ENCODE data around the gene MICU1.

The MICU1 gene

GRCh38 chr10:72630144-72630543, 4.3 kb upstream of the MICU1 start:
- no peak for DNase-seq (ENCODE audit: low read depth)

GRCh38 chr10:72626444-72626754, 520 bp upstream of the MICU1 start:
- no peak for DNase-seq (ENCODE audit: low read depth)

- no peak for DNase-seq (ENCODE audit: low read depth)
Measured at GRCh38 chr10:72625276-72625607, 637 bp downstream of the MICU1 start.

GRCh38 chr10:72622271-72622670, 3.6 kb downstream of the MICU1 start:
- peak; percentile 17 for DNase-seq (ENCODE audit: low read depth)

- no peak for DNase-seq (ENCODE audit: low read depth)
Measured at GRCh38 chr10:72616716-72617115, 9.2 kb downstream of the MICU1 start.

- peak; percentile 8 for DNase-seq (ENCODE audit: low read depth)
Measured at GRCh38 chr10:72615970-72616369, 9.9 kb downstream of the MICU1 start.

- peak; percentile 54 for DNase-seq (ENCODE audit: low read depth)
Measured at GRCh38 chr10:72612203-72612826, 13.6 kb downstream of the MICU1 start.

- no peak for DNase-seq (ENCODE audit: low read depth)
Measured at GRCh38 chr10:72611783-72612182, 14.1 kb downstream of the MICU1 start.

DNA sequence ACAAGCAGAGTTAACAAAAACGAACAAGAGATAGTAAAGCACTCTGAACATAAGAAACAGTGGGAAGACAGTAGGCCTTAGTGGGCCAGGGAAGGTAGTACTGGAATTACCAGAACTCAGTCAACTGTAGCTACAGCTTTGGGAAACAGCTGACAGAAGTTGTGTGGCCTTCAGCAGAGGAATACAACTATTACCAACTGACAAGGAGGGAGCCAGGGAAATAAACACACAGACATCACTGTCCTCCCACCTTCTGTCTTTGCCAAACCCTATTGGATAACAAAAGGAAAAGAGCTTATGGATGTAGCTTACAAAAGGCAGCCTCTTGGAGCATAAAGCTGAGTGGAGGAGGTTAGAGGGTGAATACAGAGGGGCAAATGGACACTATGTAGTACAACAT, 15.4 kb downstream of the MICU1 start:
- DNase-seq (ENCODE audit: low read depth) = no peak

DNA sequence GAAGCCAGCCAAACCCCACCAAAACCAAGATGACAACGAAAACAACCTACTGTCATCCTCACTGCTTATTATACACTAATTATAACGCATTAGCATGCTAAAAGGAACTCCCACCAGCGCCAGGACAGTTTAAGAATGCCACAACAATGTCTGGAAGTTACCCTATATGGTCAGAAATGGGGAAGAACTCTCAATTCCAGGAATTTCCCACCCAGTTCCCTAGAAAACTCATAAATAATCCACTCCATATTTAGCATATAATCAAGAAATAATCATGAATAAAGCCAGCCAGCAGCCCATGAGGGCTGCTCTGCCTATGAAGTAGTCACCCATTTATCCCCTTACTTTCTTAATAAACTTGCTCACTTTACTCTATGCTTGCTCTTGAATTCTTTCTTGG, 20.8 kb downstream of the MICU1 start:
- DNase-seq (ENCODE audit: low read depth) = peak; percentile 47

DNA sequence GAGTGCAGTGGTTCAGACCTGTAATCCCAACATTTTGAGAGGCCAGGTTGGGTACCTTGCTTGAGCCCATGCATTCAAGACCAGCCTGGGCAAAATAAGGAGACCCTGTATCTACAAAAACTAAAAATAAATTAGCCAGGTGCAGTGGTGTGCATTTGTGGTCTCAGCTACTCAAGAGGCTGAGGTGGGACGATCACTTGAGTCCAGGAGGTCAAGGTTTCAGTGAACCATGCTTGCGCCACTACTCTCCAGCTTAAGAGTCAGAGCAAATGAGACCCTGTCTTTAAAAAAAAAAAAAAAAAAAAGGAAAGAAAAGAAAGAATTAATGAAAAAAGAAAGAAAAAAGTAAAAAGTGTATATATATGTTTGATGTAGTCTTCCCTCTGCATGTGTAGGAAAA, 24.7 kb downstream of the MICU1 start:
- no peak for DNase-seq (ENCODE audit: low read depth)

- DNase-seq (ENCODE audit: low read depth) = no peak
Measured at GRCh38 chr10:72598769-72599701, 26.8 kb downstream of the MICU1 start.

GRCh38 chr10:72597897-72598296, 28.0 kb downstream of the MICU1 start:
- DNase-seq (ENCODE audit: low read depth) = peak; percentile 57

DNA sequence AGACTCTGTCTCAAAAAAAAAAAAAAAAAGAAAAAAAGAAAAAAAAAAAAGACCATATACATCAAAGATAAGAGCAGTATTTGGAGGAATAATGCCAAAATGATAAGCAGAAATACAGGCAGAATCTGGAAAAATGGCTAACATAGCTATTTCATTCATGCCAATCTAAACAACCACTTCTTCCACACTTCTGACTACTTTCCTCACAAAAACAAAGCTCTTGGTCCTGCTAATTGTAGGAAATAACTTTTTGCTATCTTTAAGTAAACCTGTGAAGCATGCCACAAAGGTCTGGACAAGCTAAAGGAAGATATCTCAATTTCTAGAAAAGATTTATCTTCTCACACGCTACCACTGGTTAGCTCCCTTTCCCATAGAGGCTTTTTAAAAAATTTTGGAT, 30.4 kb downstream of the MICU1 start:
- no peak for DNase-seq (ENCODE audit: low read depth)

DNA sequence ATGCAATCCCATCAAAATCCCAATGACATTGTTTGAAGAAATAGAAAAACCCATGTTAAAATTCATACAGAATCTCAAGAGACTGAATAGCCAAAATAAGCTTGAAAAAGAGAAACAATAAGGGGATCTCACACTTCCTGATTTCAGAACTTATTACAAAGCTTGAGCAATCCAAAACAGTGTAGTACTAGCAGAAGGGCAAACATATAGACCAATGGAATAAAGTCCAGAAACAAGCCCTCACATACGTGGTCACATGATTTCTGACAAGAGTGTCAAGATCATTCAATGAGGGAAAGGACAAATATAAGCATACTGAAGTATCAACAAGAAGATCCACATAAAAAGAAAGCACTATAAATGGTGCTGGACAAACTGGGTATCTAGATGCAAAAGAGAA, 31.9 kb downstream of the MICU1 start:
- no peak for DNase-seq (ENCODE audit: low read depth)

DNA sequence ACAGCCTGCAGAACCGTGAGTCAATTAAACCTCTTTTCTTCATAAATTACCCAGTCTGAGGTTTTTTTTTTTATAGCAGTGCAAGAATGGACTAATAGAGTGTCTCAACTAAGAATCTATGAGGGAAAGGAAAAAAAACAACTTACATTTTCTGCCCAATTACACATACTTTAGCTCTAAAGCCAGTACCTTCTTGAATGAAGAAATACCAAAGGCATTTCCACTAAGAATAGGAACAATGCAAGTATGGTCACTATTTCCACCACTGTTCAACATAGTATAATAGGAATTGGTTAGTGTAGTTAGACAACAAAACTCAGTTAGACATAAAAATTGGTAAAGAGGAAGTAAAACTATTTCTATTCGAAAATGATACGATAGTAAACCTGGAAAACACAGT, 37.6 kb downstream of the MICU1 start:
- peak; percentile 19 for DNase-seq (ENCODE audit: low read depth)

GRCh38 chr10:72587568-72587967, 38.3 kb downstream of the MICU1 start:
- no peak for DNase-seq (ENCODE audit: low read depth)

DNA sequence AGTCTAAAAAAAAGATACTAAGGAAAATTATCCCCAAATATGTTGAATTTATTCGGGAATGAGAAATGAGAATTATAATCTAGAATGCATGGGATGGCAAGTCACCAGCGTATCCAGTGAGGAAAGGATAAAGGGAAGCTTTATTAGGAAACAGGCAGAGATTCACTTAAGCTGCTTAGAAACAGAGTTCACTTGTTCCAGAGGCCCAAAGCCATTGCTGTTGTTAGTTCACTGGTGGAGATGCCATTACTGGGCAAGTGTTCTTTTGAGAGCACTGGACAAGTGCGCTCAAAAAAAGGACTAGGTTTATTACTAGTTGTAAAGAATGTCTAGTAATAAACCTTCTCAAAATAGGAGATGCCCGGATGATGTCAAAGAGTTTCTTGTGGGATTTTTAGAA, 51.2 kb downstream of the MICU1 start:
- DNase-seq (ENCODE audit: low read depth) = no peak

DNA sequence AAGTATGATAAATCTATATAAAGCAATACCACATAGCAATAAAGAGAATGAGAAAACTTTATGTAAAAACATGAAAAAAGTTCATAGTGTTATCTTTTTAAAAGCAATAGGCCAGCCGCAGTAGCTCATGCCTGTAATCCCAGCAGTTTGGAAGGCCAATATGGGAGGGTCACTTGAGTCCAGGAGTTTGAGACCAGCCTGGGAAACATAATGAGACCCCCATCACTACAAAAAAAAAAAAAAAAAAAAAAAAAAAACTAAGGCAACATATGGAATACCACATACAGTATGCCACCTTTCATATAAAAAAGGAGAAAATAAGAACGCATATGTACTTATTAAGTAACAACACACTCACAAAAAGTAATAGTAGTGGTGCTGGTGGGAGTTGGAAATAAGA, 52.8 kb downstream of the MICU1 start:
- DNase-seq (ENCODE audit: low read depth) = no peak

- peak; percentile 3 for DNase-seq (ENCODE audit: low read depth)
Measured at GRCh38 chr10:72567889-72568640, 57.8 kb downstream of the MICU1 start.

DNA sequence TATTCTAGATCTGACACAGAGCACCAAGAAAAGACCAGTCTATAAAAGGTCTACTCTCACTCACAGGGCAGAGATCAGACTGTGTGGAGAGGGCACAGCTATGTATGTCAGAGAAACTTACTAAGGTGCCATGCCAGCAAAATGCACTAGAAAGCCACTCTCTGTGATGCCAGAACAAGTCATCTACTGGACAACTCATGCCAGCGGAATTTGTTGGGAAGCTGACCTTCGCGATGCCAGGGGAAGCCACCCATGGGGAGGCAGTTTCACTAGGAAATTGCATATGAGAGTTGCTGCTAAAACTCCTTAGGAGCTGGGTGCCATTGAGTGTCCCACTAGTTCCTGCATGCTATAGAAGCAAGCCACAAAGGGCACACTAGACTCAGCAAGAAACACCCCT, 58.5 kb downstream of the MICU1 start:
- peak; percentile 59 for DNase-seq (ENCODE audit: low read depth)

DNA sequence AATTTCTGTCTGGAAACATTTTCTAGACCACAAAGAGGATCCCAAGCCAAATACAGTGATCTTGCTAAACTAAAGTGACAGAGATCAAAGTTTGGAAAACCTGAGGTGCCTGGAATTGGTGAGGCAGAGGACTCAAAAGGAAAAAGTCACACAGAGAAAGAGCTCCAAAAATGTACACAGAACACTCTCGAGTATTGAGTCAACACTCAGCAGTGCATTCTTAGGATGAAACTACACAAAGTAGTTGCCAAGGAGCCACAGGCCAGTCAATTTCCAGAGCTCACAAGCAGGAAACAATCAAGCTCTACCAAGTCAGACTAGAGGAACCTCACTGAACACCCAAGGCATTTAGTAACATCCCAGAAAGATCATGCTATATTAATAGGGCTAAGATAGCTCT, 61.3 kb downstream of the MICU1 start:
- DNase-seq (ENCODE audit: low read depth) = peak; percentile 83

- no peak for DNase-seq (ENCODE audit: low read depth)
Measured at GRCh38 chr10:72563327-72563932, 62.4 kb downstream of the MICU1 start.

All from EH (cell line).